Measurements from ENCODE around the gene RBBP8.

GRCh38 chr18:22987547-22988189, 54.5 kb downstream of the RBBP8 start:
- TF ChIP-seq CTCF (IDR thresholded peaks at IDR 0.05; ENCODE audit: insufficient read depth, low read length, poor library complexity, severe bottlenecking) (no peak), EZH2phosphoT487 (conservative IDR thresholded peaks at IDR 0.05; ENCODE audit: low read length) (no peak)
